Inferior parietal cortex (tissue), 1 donor: ENCODE data around the gene SPINK1.
"Not testable (repeated sequence)": the region's sequence is repeated elsewhere in the genome, so short reads cannot be mapped to it uniquely, and the experiment has no call there.

ENCODE experiments used
- DNase-seq: peaks from one replicate; pipeline ENCODE4 v3.0.0-alpha.2; 2016; ENCODE audit errors: extremely low spot score

SPINK1 gene

GRCh38 chr5:147854894-147855773 lies 23.7 kb upstream of the SPINK1 start:
- no peak for DNase-seq

GRCh38 chr5:147854331-147854730 lies 22.9 kb upstream of the SPINK1 start:
- no peak for DNase-seq

DNA sequence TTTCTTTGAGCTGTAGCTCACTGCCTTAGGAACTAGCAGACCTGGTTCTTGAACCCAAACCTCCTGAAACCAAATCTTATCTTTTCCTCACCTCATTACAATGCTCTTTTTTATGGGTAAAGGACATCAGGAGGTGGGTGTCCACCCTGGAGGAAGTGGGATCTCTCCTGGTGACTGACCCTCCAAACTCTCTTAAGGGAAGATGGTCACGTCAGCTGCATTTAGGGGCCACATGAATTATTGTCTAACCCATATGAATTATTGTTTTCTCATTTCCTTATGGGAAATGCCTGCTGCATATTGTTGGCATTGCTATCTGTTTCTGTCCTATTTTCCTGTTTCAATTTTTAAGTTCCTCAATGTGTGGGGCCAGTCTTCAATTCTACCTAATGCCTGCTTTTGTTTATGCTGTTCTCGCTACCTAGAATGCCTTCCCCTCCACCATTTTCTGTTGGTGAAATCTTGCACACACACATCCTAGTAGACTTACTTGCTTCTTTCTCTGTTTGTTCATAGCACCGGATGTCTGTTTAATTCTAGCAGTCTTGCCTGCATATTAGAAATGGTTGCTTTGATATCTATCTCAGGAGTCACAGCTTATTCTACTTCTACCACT lies 22.0 kb upstream of the SPINK1 start:
- no peak for DNase-seq

- no peak for DNase-seq
Observed at GRCh38 chr5:147852365-147852764, 20.9 kb upstream of the SPINK1 start.

GRCh38 chr5:147851578-147851977 lies 20.1 kb upstream of the SPINK1 start:
- no peak for DNase-seq

GRCh38 chr5:147849226-147849625 lies 17.8 kb upstream of the SPINK1 start:
- no peak for DNase-seq

DNA sequence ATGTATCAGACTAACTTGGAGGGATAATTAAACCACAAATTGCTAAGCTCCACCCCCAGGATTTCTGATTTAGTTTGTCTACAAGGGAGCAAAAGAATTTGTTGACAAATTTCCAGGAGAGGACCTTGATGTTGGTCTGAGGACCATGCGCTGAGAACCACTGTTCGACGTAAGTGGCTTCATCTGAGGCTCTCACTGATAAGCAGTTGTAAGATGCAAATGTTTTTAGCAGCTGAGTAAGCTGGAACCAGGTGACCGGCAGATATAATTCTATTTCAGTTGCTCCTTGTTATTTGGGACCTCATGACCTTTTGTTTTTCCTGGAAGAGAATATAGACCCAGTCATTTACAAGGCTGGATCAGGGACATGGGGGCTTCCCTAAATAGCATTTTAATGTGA lies 14.1 kb upstream of the SPINK1 start:
- no peak for DNase-seq

DNA sequence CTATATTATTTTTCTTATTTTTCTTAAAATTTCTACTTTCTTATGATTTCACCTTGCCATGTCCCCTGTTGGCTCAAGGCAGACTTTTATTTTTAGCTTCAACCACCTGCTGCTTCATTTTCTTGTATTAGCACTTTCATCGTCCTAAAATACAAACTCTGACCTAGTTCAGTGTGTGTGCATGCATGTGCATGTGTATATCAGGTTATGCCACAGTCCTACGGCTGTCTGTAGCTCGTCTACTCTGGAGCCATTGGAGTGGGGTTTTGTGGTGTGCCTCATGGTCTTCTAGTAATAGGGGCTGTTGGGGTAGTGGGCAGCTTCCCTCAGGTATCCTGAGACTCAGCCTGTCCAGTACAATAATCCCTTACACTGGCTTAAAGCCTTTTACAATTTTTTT lies 13.4 kb upstream of the SPINK1 start:
- DNase-seq, result no peak

DNA sequence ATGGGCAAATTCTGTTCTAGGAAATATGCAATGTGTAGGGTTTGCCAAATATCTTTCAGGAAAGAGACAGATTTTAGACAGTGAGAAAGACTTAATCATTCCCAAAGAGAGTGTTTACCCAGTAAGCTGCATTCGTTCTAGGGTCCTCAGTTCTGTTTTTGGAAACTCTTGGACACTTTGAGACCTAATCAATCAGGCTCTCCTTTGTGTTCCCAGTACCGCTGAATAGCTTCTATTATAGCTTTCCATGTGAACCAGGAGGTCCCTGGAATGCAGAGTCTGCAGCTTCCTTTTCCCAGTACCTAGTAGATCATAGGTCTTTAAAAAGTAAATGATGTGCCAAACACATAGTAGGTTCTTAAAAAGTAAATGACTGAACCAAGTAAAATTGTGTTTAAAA lies 11.4 kb upstream of the SPINK1 start:
- no peak for DNase-seq

GRCh38 chr5:147836439-147836838 lies 5.0 kb upstream of the SPINK1 start:
- no peak for DNase-seq

- DNase-seq, result no peak
Observed at GRCh38 chr5:147835386-147835798, 3.9 kb upstream of the SPINK1 start.

- DNase-seq, result no peak
Observed at GRCh38 chr5:147832541-147832940, 1.1 kb upstream of the SPINK1 start.

GRCh38 chr5:147830035-147830434 lies 1.4 kb downstream of the SPINK1 start:
- DNase-seq, result no peak

DNA sequence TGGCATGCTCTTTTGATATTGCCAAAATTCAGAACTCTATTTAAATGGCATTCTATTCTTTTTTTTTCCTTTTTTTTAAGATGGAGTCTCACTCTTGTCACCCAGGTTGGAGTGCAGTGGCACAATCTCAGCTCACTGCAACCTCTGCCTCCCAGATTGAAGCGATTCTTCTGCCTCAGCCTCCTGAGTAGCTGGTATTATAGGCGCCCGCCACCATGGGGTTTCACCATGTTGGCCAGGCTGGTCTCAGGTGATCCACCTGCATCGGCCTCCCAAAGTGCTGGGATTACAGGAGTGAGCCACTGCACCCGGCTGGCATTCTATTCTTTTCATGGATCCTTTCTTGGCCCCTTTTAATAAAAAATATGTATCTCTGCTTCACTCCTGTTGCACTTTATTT lies 4.5 kb downstream of the SPINK1 start:
- DNase-seq, result not testable (repeated sequence)

GRCh38 chr5:147826361-147826760 lies 5.1 kb downstream of the SPINK1 start:
- no peak for DNase-seq

DNA sequence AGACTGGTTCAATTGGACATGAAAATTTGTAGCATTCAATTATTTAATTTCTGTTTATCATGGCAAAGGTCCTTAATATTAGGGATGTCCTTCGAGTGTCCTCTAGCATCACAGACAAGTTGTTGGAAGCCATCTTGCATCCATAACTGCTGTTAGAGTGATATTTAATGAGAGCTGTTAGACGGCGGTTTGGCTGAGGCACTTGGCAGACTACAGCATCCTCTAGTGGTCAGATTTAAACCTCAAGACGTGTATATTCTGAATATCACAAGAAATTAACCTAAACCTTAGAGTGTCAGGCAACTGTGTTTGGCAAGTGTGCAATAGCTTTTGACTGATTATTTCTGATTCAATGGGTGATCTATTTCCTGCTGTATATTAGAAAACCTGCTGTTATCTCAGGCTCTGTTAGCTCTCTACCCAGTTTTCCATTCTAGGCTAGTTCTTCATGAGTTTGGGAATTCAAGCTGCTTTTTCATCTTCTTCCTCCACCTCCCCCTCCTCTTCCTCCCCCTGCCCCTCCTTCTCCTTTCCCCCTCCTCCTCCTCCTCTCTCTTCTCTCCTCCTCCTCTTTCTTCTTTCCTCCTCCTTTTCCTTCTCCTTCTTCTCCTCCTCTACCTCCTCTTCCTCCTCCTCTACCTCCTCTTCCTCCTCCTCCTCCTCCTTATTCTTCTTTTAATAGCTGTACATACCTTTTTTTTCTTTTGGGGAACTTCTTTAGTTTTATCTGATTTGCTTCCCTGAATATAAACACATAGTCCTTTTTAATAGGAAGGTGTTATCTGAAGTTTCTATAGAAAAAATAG lies 8.6 kb downstream of the SPINK1 start:
- peak; percentile 88 for DNase-seq

GRCh38 chr5:147822222-147822621 lies 9.2 kb downstream of the SPINK1 start:
- not testable (repeated sequence) for DNase-seq

DNA sequence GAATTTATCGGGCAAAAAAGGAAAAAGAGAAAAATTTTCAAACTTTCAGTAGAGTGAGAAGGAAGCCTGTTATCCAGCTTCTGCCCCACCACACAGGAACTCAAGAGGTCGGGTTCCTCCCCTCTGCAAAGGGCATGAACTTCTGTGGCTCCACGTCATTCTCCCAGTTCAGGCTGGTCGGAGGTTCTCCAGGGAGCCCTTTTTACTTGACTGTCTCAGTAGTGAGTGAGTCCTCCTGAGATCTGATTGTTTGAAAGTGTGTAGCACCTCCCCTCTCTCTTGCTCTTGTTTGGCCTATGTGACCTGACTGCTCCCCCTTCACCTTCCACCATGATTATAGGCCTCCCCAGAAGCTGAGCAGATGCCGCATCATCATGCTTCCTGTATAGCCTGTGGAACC lies 9.7 kb downstream of the SPINK1 start:
- no peak for DNase-seq

GRCh38 chr5:147819261-147819770 lies 12.2 kb downstream of the SPINK1 start:
- no peak for DNase-seq

DNA sequence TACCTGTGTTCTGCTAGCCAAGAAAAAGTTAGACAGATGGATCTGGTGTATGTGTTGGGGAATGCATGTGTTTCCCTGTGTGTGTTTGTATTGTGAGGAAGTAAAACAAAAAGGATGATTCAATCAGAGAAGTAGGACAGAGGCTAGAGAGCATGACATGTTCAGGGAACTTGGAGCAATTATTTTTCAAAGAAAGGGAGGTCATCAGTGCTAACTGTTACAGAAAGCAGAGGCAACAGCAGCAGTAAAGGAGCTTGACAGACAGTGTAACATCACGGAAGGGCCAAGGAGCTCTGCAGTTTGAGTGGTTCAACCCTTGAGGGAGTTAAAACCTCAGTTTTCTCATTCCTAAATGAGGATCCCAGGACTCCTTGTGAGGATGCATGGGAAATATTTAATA lies 13.2 kb downstream of the SPINK1 start:
- no peak for DNase-seq

GRCh38 chr5:147813696-147814095 lies 17.8 kb downstream of the SPINK1 start:
- DNase-seq, result no peak
